Activated B cell treated with CpG ODN at 0.5 μM for 24 hours (primary cell): ENCODE data around the gene NPHS1. TPM values are rescaled to one million over a fixed set of nuclear protein-coding genes. Genes with fewer than 3 reads are reported as not detected.

ENCODE experiments used
- ATAC-seq: fragments of 200-7000 bp; cut with Tn5 transposase; one replicate; pipeline ENCODE4 v1.10.0; 2021; ENCODE audit warnings: low read depth, mild to moderate bottlenecking, moderate library complexity
- CTCF ChIA-PET: fragments of 350-600 bp; sonication (Branson Sonifier 250); formaldehyde crosslinking; loops from one replicate; lab custom pipeline; 2021; ENCODE audit warnings: antibody characterized with exemption; lab: Charles Lee
- POLR2A ChIA-PET: fragments of 350-600 bp; sonication (Branson Sonifier 250); formaldehyde crosslinking; loops from one replicate; lab custom pipeline; 2021; ENCODE audit warnings: antibody characterized with exemption; lab: Charles Lee
- DNase-seq: peaks from one replicate; pipeline ENCODE4 v3.0.0; 2022
- H3K27ac Mint-ChIP-seq: one replicate; pipeline ENCODE4 v1.8.0; 2020; ENCODE audit warnings: mixed read lengths
- H3K27me3 Mint-ChIP-seq: one replicate; pipeline ENCODE4 v1.8.0; 2021; ENCODE audit warnings: mixed read lengths
- H3K36me3 Mint-ChIP-seq: one replicate; pipeline ENCODE4 v1.8.0; 2021; ENCODE audit warnings: low read depth, mixed read lengths
- H3K4me1 Mint-ChIP-seq: one replicate; pipeline ENCODE4 v1.8.0; 2021; ENCODE audit warnings: mixed read lengths
- H3K4me3 Mint-ChIP-seq: one replicate; pipeline ENCODE4 v1.8.0; 2020; ENCODE audit warnings: mild to moderate bottlenecking, mixed read lengths
- H3K9me3 Mint-ChIP-seq: one replicate; pipeline ENCODE4 v1.8.0; 2020; ENCODE audit warnings: mixed read lengths
- CTCF ChIP-seq: fragments of 200-600 bp; IDR thresholded peaks from one replicate; pipeline ENCODE4 v1.8.0; 2022; ENCODE audit warnings: antibody characterized with exemption, mild to moderate bottlenecking
- intact Hi-C: fragments of 100-400 bp; cut with micrococcal nuclease; formaldehyde crosslinking; loops from one replicate; pipeline ENCODE4 v1.15.1; 2024
- total RNA-seq: library from RNA; stranded (reverse); gene quantifications from 2 replicates; pipeline ENCODE4 v1.2.3, GENCODE V29; 2022

NPHS1 gene
- total RNA-seq, 1 donor from 2014 or later, result 0.18 TPM

DNA sequence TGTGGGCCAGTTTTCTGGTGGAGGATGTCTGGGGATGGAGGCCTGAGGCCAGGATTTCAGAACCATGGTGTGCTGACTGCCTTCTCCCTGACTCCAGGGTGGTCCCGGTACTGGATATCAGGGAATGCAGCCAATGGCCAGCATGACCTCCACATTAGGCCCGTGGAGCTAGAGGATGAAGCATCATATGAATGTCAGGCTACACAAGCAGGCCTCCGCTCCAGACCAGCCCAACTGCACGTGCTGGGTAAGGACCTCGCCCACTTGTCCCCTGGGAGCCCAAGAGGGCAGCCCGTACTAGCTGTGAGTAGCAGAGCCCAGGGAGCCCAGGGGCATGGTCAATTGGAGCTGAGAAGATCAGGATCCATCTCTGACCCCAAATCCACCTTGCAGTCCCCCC lies 6.0 kb upstream of the NPHS1 start:
- Mint-ChIP-seq H3K4me3 (peak overlapping the region; percentile 1), H3K27me3 (peaks cover 57% of the 10 kb centered on the region), H3K36me3 (no peaks in the 10 kb centered on the region), H3K9me3 (no peaks in the 10 kb centered on the region), H3K4me1 (peaks cover 12% of the 10 kb centered on the region), H3K27ac (no peak overlapping the region)
- no peak for DNase-seq
- ATAC-seq, result no peak
- CTCF ChIA-PET, result no interaction called here
- POLR2A ChIA-PET, result no interaction called here
- no peak for TF ChIP-seq CTCF
- intact Hi-C loops, result no loop called here

GRCh38 chr19:35856546-35857149 lies 4.3 kb upstream of the NPHS1 start, which contains the start of gene KIRREL2:
KIRREL2 (plus strand) TSS chr19:35856911; CDS start chr19:35857120, 209 bp downstream.
- H3K4me3 Mint-ChIP-seq, result peak within 1 kb of the TSS; percentile 78
- TF ChIP-seq CTCF, result no peak
- ATAC-seq, result peak; percentile 28
- H3K4me1 Mint-ChIP-seq, result peaks cover 14% of the 10 kb centered on the region
- peak; percentile 38 for DNase-seq
- H3K27me3 Mint-ChIP-seq, result peaks cover 54% of the 10 kb centered on the region
- CTCF ChIA-PET, result no interaction called here
- no peaks in the 10 kb centered on the region for H3K36me3 Mint-ChIP-seq
- no peaks in the 10 kb centered on the region for H3K9me3 Mint-ChIP-seq
- POLR2A ChIA-PET, result no interaction called here
- intact Hi-C loops, result no loop called here
- H3K27ac Mint-ChIP-seq, result no peak within 1 kb of the TSS

DNA sequence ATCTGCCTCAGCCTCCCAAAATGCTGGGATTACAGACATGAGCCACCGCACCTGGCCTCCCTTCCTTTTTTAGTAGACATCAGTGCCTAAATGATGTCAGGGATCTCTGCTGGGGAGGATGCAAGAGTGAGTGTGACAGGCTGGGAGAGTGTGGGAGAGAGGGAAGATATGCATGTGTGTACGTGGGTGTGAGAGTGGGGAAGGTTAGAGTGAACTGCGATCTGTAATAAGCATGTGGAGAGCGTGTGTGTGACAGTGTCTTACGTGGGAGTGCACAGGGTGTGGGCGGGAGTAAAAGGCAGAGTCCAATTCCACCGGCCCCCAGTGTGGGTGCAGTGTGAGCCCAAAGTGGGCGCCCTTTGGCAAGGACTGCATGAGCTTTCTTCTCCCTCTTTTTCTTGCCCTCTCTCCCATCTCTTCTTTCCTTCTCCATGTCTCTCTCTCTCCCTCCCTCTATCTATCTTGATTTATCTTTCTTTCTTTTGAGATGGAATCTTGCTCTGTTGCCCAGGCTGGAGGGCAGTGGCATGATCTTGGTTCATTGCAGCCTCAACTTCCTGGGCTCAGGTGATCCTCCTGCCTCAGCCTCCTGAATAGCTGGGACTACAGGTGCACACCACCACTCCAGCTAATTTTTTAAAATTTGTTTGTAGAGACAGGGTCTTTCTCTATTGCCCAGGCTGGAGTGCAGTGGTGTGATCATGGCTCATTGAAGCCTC lies 893 bp upstream of the NPHS1 start:
- H3K27ac Mint-ChIP-seq, result no peak overlapping the region
- intact Hi-C loops, result no loop called here
- DNase-seq, result no peak
- no peak for TF ChIP-seq CTCF
- no peak for ATAC-seq
- POLR2A ChIA-PET, result no interaction called here
- H3K4me1 Mint-ChIP-seq, result peaks cover 9% of the 10 kb centered on the region
- no peaks in the 10 kb centered on the region for H3K36me3 Mint-ChIP-seq
- no peaks in the 10 kb centered on the region for H3K9me3 Mint-ChIP-seq
- peaks cover 37% of the 10 kb centered on the region for H3K27me3 Mint-ChIP-seq
- CTCF ChIA-PET, result no interaction called here
- H3K4me3 Mint-ChIP-seq, result no peak overlapping the region

- no peak overlapping the region for H3K4me3 Mint-ChIP-seq
- ChIA-PET CTCF (no interaction called here), POLR2A (no interaction called here)
- intact Hi-C loops, result no loop called here
- peaks cover 6% of the 10 kb centered on the region for H3K4me1 Mint-ChIP-seq
- no peaks in the 10 kb centered on the region for H3K9me3 Mint-ChIP-seq
- ATAC-seq (no peak), DNase-seq (no peak)
- no peak for TF ChIP-seq CTCF
- H3K27ac Mint-ChIP-seq, result no peak overlapping the region
- peaks cover 40% of the 10 kb centered on the region for H3K27me3 Mint-ChIP-seq
- H3K36me3 Mint-ChIP-seq, result no peaks in the 10 kb centered on the region
Observed at GRCh38 chr19:35851213-35852028, 883 bp downstream of the NPHS1 start.
